Type B pancreatic cell (in vitro differentiated cells): Measurements from ENCODE around the gene ATP6V1F. TPM values are rescaled to one million over a fixed set of nuclear protein-coding genes. Genes with fewer than 3 reads are reported as not detected.

Source experiments
- DNase-seq: peaks from one replicate; pipeline ENCODE4 v3.0.0; 2021; ENCODE audit warnings: mixed read lengths; ENCODE audit not compliant: unreplicated experiment; ENCODE audit errors: extremely low spot score
- H3K27ac Mint-ChIP-seq: 2 replicates; pipeline ENCODE4 v1.8.0; 2021; ENCODE audit warnings: mild to moderate bottlenecking, mixed read lengths
- H3K27me3 Mint-ChIP-seq: 2 replicates; pipeline ENCODE4 v1.8.0; 2021; ENCODE audit warnings: mixed read lengths
- H3K36me3 Mint-ChIP-seq: 2 replicates; pipeline ENCODE4 v1.8.0; 2021; ENCODE audit warnings: mixed read lengths
- H3K4me1 Mint-ChIP-seq: one replicate; pipeline ENCODE4 v1.8.0; 2021; ENCODE audit warnings: mixed read lengths; ENCODE audit not compliant: unreplicated experiment
- H3K4me3 Mint-ChIP-seq: 2 replicates; pipeline ENCODE4 v1.8.0; 2021; ENCODE audit warnings: mild to moderate bottlenecking, mixed read lengths
- H3K9me3 Mint-ChIP-seq: 2 replicates; pipeline ENCODE4 v1.8.0; 2021; ENCODE audit warnings: mixed read lengths
- CTCF ChIP-seq: fragments of 200-600 bp; sonication (generic); conservative IDR thresholded peaks from 2 replicates; pipeline ENCODE4 v1.5.0; 2021; ENCODE audit warnings: antibody characterized with exemption, mild to moderate bottlenecking
- total RNA-seq: library from RNA; stranded (reverse); gene quantifications from 2 replicates; pipeline ENCODE4 v1.2.1, GENCODE V29; 2021; ENCODE audit warnings: low replicate concordance

The ATP6V1F gene
- total RNA-seq, 1 donor from 2014 or later: 144 TPM

GRCh38 chr7:128837521-128837921 lies 25.1 kb upstream of the ATP6V1F start:
- Mint-ChIP-seq H3K27ac (no peak overlapping the region), H3K9me3 (no peaks in the 10 kb centered on the region), H3K4me1 (peaks cover 12% of the 10 kb centered on the region), H3K27me3 (peaks cover 4% of the 10 kb centered on the region), H3K36me3 (no peaks in the 10 kb centered on the region), H3K4me3 (no peak overlapping the region)
- no peak for TF ChIP-seq CTCF
- DNase-seq: no peak

GRCh38 chr7:128838109-128838779 lies 24.4 kb upstream of the ATP6V1F start:
- Mint-ChIP-seq H3K27ac (no peak overlapping the region), H3K4me3 (no peak overlapping the region), H3K9me3 (no peaks in the 10 kb centered on the region), H3K27me3 (peaks cover 4% of the 10 kb centered on the region), H3K4me1 (peaks cover 12% of the 10 kb centered on the region), H3K36me3 (no peaks in the 10 kb centered on the region)
- no peak for TF ChIP-seq CTCF
- DNase-seq: no peak

GRCh38 chr7:128838981-128839731 lies 23.5 kb upstream of the ATP6V1F start:
- Mint-ChIP-seq H3K9me3 (no peaks in the 10 kb centered on the region), H3K4me1 (peaks cover 7% of the 10 kb centered on the region), H3K27me3 (peaks cover 4% of the 10 kb centered on the region), H3K4me3 (no peak overlapping the region), H3K27ac (no peak overlapping the region), H3K36me3 (no peaks in the 10 kb centered on the region)
- TF ChIP-seq CTCF: no peak
- no peak for DNase-seq

- no peak overlapping the region for H3K4me3 Mint-ChIP-seq
- peaks cover 2% of the 10 kb centered on the region for H3K4me1 Mint-ChIP-seq
- H3K27me3 Mint-ChIP-seq: peaks cover under 1% of the 10 kb centered on the region
- H3K27ac Mint-ChIP-seq: no peak overlapping the region
- no peak for DNase-seq
- H3K36me3 Mint-ChIP-seq: no peaks in the 10 kb centered on the region
- TF ChIP-seq CTCF: no peak
- no peaks in the 10 kb centered on the region for H3K9me3 Mint-ChIP-seq
Measured at GRCh38 chr7:128839751-128840177, 22.9 kb upstream of the ATP6V1F start.

- no peak for DNase-seq
- H3K9me3 Mint-ChIP-seq: no peaks in the 10 kb centered on the region
- H3K36me3 Mint-ChIP-seq: no peaks in the 10 kb centered on the region
- no peak overlapping the region for H3K4me3 Mint-ChIP-seq
- no peaks in the 10 kb centered on the region for H3K27me3 Mint-ChIP-seq
- H3K27ac Mint-ChIP-seq: no peak overlapping the region
- no peak for TF ChIP-seq CTCF
- no peaks in the 10 kb centered on the region for H3K4me1 Mint-ChIP-seq
Measured at GRCh38 chr7:128840326-128841170, 22.1 kb upstream of the ATP6V1F start.
